ENCODE data around the gene DMRTB1. TPM values are rescaled to one million over a fixed set of nuclear protein-coding genes. Genes with fewer than 3 reads are reported as not detected.

DMRTB1 gene
- total RNA-seq, 1 donor from 2014 or later, result not detected

GRCh38 chr1:53462769-53463501 is 3.7 kb downstream of the DMRTB1 start:
- H3K27me3 ChIP-seq (ENCODE audit: control insufficient read depth in 3 of 3, insufficient read depth in 3 of 3, low read length in 3 of 3), result peaks cover 0 to 12% (median 8%) of the 10 kb centered on the region in 3 donors
- no peaks in the 10 kb centered on the region for H3K4me1 ChIP-seq (ENCODE audit: control insufficient read depth in 3 of 3, insufficient read depth in 3 of 3, low read length in 3 of 3)
- no peak overlapping the region for H3K9ac ChIP-seq (ENCODE audit: low read depth in 1 of 3, low read length in 3 of 3)
- H3K9me3 ChIP-seq (ENCODE audit: control insufficient read depth in 3 of 3, low read length in 3 of 3), result no peaks in the 10 kb centered on the region
- no peaks in the 10 kb centered on the region for H3K36me3 ChIP-seq (ENCODE audit: control insufficient read depth in 3 of 3, insufficient read depth in 3 of 3, low read length in 3 of 3)
- H3K4me3 ChIP-seq (ENCODE audit: low read length in 3 of 3), result no peak overlapping the region
- H3K27ac ChIP-seq (ENCODE audit: low read depth, low read length), result no peak overlapping the region

- Histone ChIP-seq H3K9me3 (ENCODE audit: control insufficient read depth in 3 of 3, low read length in 3 of 3) (no peaks in the 10 kb centered on the region), H3K27ac (ENCODE audit: low read depth, low read length) (no peak overlapping the region), H3K9ac (ENCODE audit: low read depth in 1 of 3, low read length in 3 of 3) (no peak overlapping the region), H3K4me1 (ENCODE audit: control insufficient read depth in 3 of 3, insufficient read depth in 3 of 3, low read length in 3 of 3) (no peaks in the 10 kb centered on the region), H3K36me3 (ENCODE audit: control insufficient read depth in 3 of 3, insufficient read depth in 3 of 3, low read length in 3 of 3) (no peaks in the 10 kb centered on the region), H3K4me3 (ENCODE audit: low read length in 3 of 3) (no peak overlapping the region), H3K27me3 (ENCODE audit: control insufficient read depth in 3 of 3, insufficient read depth in 3 of 3, low read length in 3 of 3) (peaks cover 0 to 11% (median 8%) of the 10 kb centered on the region in 3 donors)
Observed at GRCh38 chr1:53463961-53464899, 5.0 kb downstream of the DMRTB1 start.

- Histone ChIP-seq H3K4me1 (ENCODE audit: control insufficient read depth in 3 of 3, insufficient read depth in 3 of 3, low read length in 3 of 3) (peaks cover 0 to 2% (median 1%) of the 10 kb centered on the region in 3 donors), H3K9ac (ENCODE audit: low read depth in 1 of 3, low read length in 3 of 3) (no peak overlapping the region), H3K27ac (ENCODE audit: low read depth, low read length) (no peak overlapping the region), H3K36me3 (ENCODE audit: control insufficient read depth in 3 of 3, insufficient read depth in 3 of 3, low read length in 3 of 3) (no peaks in the 10 kb centered on the region), H3K27me3 (ENCODE audit: control insufficient read depth in 3 of 3, insufficient read depth in 3 of 3, low read length in 3 of 3) (peaks cover 0 to 8% (median 7%) of the 10 kb centered on the region in 3 donors), H3K4me3 (ENCODE audit: low read length in 3 of 3) (no peak overlapping the region), H3K9me3 (ENCODE audit: control insufficient read depth in 3 of 3, low read length in 3 of 3) (no peaks in the 10 kb centered on the region)
Observed at GRCh38 chr1:53465023-53465957, 6.1 kb downstream of the DMRTB1 start.

GRCh38 chr1:53467391-53467790 is 8.2 kb downstream of the DMRTB1 start:
- H3K4me1 ChIP-seq (ENCODE audit: control insufficient read depth in 3 of 3, insufficient read depth in 3 of 3, low read length in 3 of 3), result peaks cover 0 to 7% (median 6%) of the 10 kb centered on the region in 3 donors
- H3K36me3 ChIP-seq (ENCODE audit: control insufficient read depth in 3 of 3, insufficient read depth in 3 of 3, low read length in 3 of 3), result no peaks in the 10 kb centered on the region
- H3K27ac ChIP-seq (ENCODE audit: low read depth, low read length), result no peak overlapping the region
- no peak overlapping the region for H3K4me3 ChIP-seq (ENCODE audit: low read length in 3 of 3)
- no peak overlapping the region for H3K9ac ChIP-seq (ENCODE audit: low read depth in 1 of 3, low read length in 3 of 3)
- no peaks in the 10 kb centered on the region for H3K9me3 ChIP-seq (ENCODE audit: control insufficient read depth in 3 of 3, low read length in 3 of 3)
- H3K27me3 ChIP-seq (ENCODE audit: control insufficient read depth in 3 of 3, insufficient read depth in 3 of 3, low read length in 3 of 3), result peaks cover 0 to 8% (median 0%) of the 10 kb centered on the region in 3 donors

- Histone ChIP-seq H3K27me3 (ENCODE audit: control insufficient read depth in 3 of 3, insufficient read depth in 3 of 3, low read length in 3 of 3) (peaks cover 0 to 6% (median 0%) of the 10 kb centered on the region in 3 donors), H3K9ac (ENCODE audit: low read depth in 1 of 3, low read length in 3 of 3) (no peak overlapping the region), H3K27ac (ENCODE audit: low read depth, low read length) (no peak overlapping the region)
Observed at GRCh38 chr1:53468374-53468773, 9.2 kb downstream of the DMRTB1 start.

GRCh38 chr1:53469373-53469772 is 10.2 kb downstream of the DMRTB1 start:
- no peaks in the 10 kb centered on the region for H3K36me3 ChIP-seq (ENCODE audit: control insufficient read depth in 3 of 3, insufficient read depth in 3 of 3, low read length in 3 of 3)
- H3K9me3 ChIP-seq (ENCODE audit: control insufficient read depth in 3 of 3, low read length in 3 of 3), result no peaks in the 10 kb centered on the region
- H3K27me3 ChIP-seq (ENCODE audit: control insufficient read depth in 3 of 3, insufficient read depth in 3 of 3, low read length in 3 of 3), result peaks cover 0 to 6% (median 0%) of the 10 kb centered on the region in 3 donors
- H3K4me1 ChIP-seq (ENCODE audit: control insufficient read depth in 3 of 3, insufficient read depth in 3 of 3, low read length in 3 of 3), result peaks cover 0 to 7% (median 6%) of the 10 kb centered on the region in 3 donors
- H3K9ac ChIP-seq (ENCODE audit: low read depth in 1 of 3, low read length in 3 of 3), result no peak overlapping the region
- H3K4me3 ChIP-seq (ENCODE audit: low read length in 3 of 3), result no peak overlapping the region
- H3K27ac ChIP-seq (ENCODE audit: low read depth, low read length), result no peak overlapping the region

More at GRCh38 chr1:53468374-53468773, 9.2 kb downstream of the DMRTB1 start:
- Histone ChIP-seq H3K4me1 (ENCODE audit: control insufficient read depth in 3 of 3, insufficient read depth in 3 of 3, low read length in 3 of 3) (peaks cover 0 to 7% (median 6%) of the 10 kb centered on the region in 3 donors), H3K4me3 (ENCODE audit: low read length in 3 of 3) (no peak overlapping the region), H3K36me3 (ENCODE audit: control insufficient read depth in 3 of 3, insufficient read depth in 3 of 3, low read length in 3 of 3) (no peaks in the 10 kb centered on the region), H3K9me3 (ENCODE audit: control insufficient read depth in 3 of 3, low read length in 3 of 3) (no peaks in the 10 kb centered on the region)

GRCh38 chr1:53470155-53470554 is 11.0 kb downstream of the DMRTB1 start:
- Histone ChIP-seq H3K36me3 (ENCODE audit: control insufficient read depth in 3 of 3, insufficient read depth in 3 of 3, low read length in 3 of 3) (no peaks in the 10 kb centered on the region), H3K9me3 (ENCODE audit: control insufficient read depth in 3 of 3, low read length in 3 of 3) (no peaks in the 10 kb centered on the region), H3K4me1 (ENCODE audit: control insufficient read depth in 3 of 3, insufficient read depth in 3 of 3, low read length in 3 of 3) (peaks cover 0 to 7% (median 6%) of the 10 kb centered on the region in 3 donors), H3K27ac (ENCODE audit: low read depth, low read length) (no peak overlapping the region), H3K4me3 (ENCODE audit: low read length in 3 of 3) (peak overlapping the region in 2 of 3 donors; percentile 13 to 48), H3K27me3 (ENCODE audit: control insufficient read depth in 3 of 3, insufficient read depth in 3 of 3, low read length in 3 of 3) (peaks cover 0 to 6% (median 0%) of the 10 kb centered on the region in 3 donors), H3K9ac (ENCODE audit: low read depth in 1 of 3, low read length in 3 of 3) (no peak overlapping the region)

- Histone ChIP-seq H3K9me3 (ENCODE audit: control insufficient read depth in 3 of 3, low read length in 3 of 3) (no peaks in the 10 kb centered on the region), H3K9ac (ENCODE audit: low read depth in 1 of 3, low read length in 3 of 3) (no peak overlapping the region), H3K4me3 (ENCODE audit: low read length in 3 of 3) (peak overlapping the region in 2 of 3 donors; percentile 13 to 48), H3K36me3 (ENCODE audit: control insufficient read depth in 3 of 3, insufficient read depth in 3 of 3, low read length in 3 of 3) (no peaks in the 10 kb centered on the region), H3K27me3 (ENCODE audit: control insufficient read depth in 3 of 3, insufficient read depth in 3 of 3, low read length in 3 of 3) (peaks cover 0 to 6% (median 0%) of the 10 kb centered on the region in 3 donors), H3K4me1 (ENCODE audit: control insufficient read depth in 3 of 3, insufficient read depth in 3 of 3, low read length in 3 of 3) (peaks cover 0 to 7% (median 6%) of the 10 kb centered on the region in 3 donors), H3K27ac (ENCODE audit: low read depth, low read length) (no peak overlapping the region)
Observed at GRCh38 chr1:53470584-53470983, 11.4 kb downstream of the DMRTB1 start.

GRCh38 chr1:53471000-53471399 is 11.8 kb downstream of the DMRTB1 start:
- H3K4me1 ChIP-seq (ENCODE audit: control insufficient read depth in 3 of 3, insufficient read depth in 3 of 3, low read length in 3 of 3), result peaks cover 0 to 7% (median 6%) of the 10 kb centered on the region in 3 donors
- no peaks in the 10 kb centered on the region for H3K9me3 ChIP-seq (ENCODE audit: control insufficient read depth in 3 of 3, low read length in 3 of 3)
- H3K9ac ChIP-seq (ENCODE audit: low read depth in 1 of 3, low read length in 3 of 3), result no peak overlapping the region
- peaks cover 0 to 6% (median under 1%) of the 10 kb centered on the region in 3 donors for H3K27me3 ChIP-seq (ENCODE audit: control insufficient read depth in 3 of 3, insufficient read depth in 3 of 3, low read length in 3 of 3)
- no peak overlapping the region for H3K4me3 ChIP-seq (ENCODE audit: low read length in 3 of 3)
- no peaks in the 10 kb centered on the region for H3K36me3 ChIP-seq (ENCODE audit: control insufficient read depth in 3 of 3, insufficient read depth in 3 of 3, low read length in 3 of 3)
- H3K27ac ChIP-seq (ENCODE audit: low read depth, low read length), result no peak overlapping the region
